ENCODE results near the gene CKB.

The CKB gene

DNA sequence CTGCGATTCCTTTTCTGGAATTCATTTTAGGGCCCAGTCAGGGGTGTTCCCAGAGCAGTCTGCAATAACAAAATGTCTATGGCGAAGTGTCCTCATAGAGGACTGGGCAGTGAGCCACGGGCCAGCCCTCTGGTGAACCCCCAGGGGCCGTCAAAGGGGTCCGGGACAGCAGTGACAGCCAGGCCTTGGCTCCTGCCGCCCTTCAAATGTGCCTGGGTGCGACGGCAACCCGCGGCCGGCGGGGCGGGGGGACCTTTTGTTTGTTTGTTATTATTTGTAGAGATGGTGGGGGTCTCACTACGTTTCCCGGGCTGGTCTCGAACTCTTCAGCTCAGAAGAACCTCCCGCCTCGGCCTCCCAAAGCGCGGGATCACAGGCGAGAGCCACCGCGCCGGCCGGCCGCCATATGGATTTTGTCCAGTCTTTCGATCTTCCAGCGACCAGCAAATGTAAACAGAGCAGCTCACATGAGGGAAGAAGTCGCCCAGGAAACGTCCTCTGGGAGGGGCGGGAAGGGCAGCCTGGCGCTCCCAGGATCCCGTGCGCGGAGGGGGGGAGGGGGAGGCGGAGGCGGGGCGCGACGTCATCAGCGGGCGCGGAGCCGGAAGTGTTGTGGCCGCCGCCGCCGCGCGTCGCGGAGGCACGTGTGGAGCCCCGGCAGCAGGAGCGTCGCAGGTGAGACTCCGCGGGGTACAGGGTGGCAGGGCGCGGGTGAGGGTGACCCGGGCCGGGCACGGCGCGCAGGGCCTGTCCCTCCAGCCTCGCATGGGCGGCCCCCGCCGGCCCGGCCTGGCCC is 6.2 kb upstream of the CKB start, which contains the start of gene TRMT61A:
Gene TRMT61A (plus strand): TSS at position 610 of the 796 bp plus-strand sequence. CDS start 783 bp downstream, outside the sequence.
- peak within 1 kb of the TSS; percentile 100 for H3K4me3 ChIP-seq (ENCODE audit: severe bottlenecking)
- no peak for TF ChIP-seq CTCF (IDR thresholded peaks at IDR 0.05; ENCODE audit: poor library complexity, severe bottlenecking)
- peak within 1 kb of the TSS; percentile 33 for H3K27ac ChIP-seq (ENCODE audit: poor library complexity, severe bottlenecking)
- peaks cover 6% of the 10 kb centered on the region for H3K4me1 ChIP-seq (ENCODE audit: insufficient read depth, poor library complexity, severe bottlenecking)
- DNase-seq (ENCODE audit: low spot score): no peak
- ATAC-seq (ENCODE audit: low read depth): peak; percentile 69
- H3K27me3 ChIP-seq (ENCODE audit: insufficient read depth, poor library complexity, severe bottlenecking): no peaks in the 10 kb centered on the region
- H3K9me3 ChIP-seq (ENCODE audit: severe bottlenecking): no peaks in the 10 kb centered on the region
- peaks cover 12% of the 10 kb centered on the region for H3K36me3 ChIP-seq (ENCODE audit: low read depth)

DNA sequence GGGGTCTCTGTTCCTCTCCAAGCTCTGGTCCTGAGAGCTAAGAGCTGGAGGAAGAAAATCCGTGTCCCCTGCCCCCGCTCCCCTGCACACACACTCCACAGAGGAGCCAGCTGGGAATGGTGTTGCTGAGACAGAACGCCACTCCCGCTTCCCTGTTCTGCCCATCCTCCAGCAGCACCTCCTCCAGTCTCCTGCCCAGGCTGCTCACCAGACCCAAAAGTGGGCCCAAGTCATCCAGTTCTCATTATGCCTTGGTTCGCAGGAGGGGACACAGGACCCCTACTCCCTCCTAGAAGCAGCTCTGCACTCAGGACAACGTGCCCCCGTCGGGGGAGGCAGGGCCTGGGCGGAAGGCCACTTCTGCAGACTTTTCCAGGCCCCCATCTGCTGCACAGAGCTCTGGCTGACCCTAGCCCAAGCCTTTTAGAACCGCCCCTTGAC is 5.5 kb upstream of the CKB start:
- no peak for DNase-seq (ENCODE audit: low spot score)
- H3K36me3 ChIP-seq (ENCODE audit: low read depth): peaks cover 12% of the 10 kb centered on the region
- ATAC-seq (ENCODE audit: low read depth): peak; percentile 20; the same call in 2 of the 3 replicates
- peak overlapping the region; percentile 33 for H3K27ac ChIP-seq (ENCODE audit: poor library complexity, severe bottlenecking)
- peaks cover 6% of the 10 kb centered on the region for H3K4me1 ChIP-seq (ENCODE audit: insufficient read depth, poor library complexity, severe bottlenecking)
- H3K9me3 ChIP-seq (ENCODE audit: severe bottlenecking): no peaks in the 10 kb centered on the region
- H3K4me3 ChIP-seq (ENCODE audit: severe bottlenecking): peak overlapping the region; percentile 100
- TF ChIP-seq CTCF (IDR thresholded peaks at IDR 0.05; ENCODE audit: poor library complexity, severe bottlenecking): no peak
- peaks cover 2% of the 10 kb centered on the region for H3K27me3 ChIP-seq (ENCODE audit: insufficient read depth, poor library complexity, severe bottlenecking)

GRCh38 chr14:103527408-103528145 is 4.9 kb upstream of the CKB start:
- Histone ChIP-seq H3K27ac (ENCODE audit: poor library complexity, severe bottlenecking) (peak overlapping the region; percentile 33), H3K27me3 (ENCODE audit: insufficient read depth, poor library complexity, severe bottlenecking) (peaks cover 7% of the 10 kb centered on the region), H3K9me3 (ENCODE audit: severe bottlenecking) (no peaks in the 10 kb centered on the region), H3K4me1 (ENCODE audit: insufficient read depth, poor library complexity, severe bottlenecking) (peaks cover 6% of the 10 kb centered on the region), H3K36me3 (ENCODE audit: low read depth) (peaks cover 12% of the 10 kb centered on the region), H3K4me3 (ENCODE audit: severe bottlenecking) (no peak overlapping the region)
- DNase-seq (ENCODE audit: low spot score): no peak
- ATAC-seq (ENCODE audit: low read depth): no peak
- TF ChIP-seq CTCF (IDR thresholded peaks at IDR 0.05; ENCODE audit: poor library complexity, severe bottlenecking): no peak

DNA sequence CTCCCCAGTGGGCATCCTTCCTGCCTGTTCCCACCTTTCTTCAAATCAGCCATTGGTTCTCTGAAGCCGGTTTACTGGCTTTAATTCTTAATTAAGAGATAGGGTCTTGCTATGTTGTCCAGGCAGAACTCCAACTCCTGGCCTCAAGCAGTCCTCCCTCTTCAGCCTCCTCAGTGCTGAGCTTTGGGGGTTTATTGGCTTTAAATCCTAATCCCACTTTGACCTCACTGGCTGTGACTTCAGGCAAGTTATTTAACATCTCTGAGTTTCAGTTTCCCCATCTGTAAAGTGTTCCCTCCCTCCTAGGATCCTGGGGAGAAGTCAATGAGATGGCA is 4.3 kb upstream of the CKB start:
- TF ChIP-seq CTCF (IDR thresholded peaks at IDR 0.05; ENCODE audit: poor library complexity, severe bottlenecking): no peak
- Histone ChIP-seq H3K4me3 (ENCODE audit: severe bottlenecking) (no peak overlapping the region), H3K4me1 (ENCODE audit: insufficient read depth, poor library complexity, severe bottlenecking) (peaks cover 6% of the 10 kb centered on the region), H3K9me3 (ENCODE audit: severe bottlenecking) (no peaks in the 10 kb centered on the region), H3K27me3 (ENCODE audit: insufficient read depth, poor library complexity, severe bottlenecking) (peaks cover 11% of the 10 kb centered on the region), H3K36me3 (ENCODE audit: low read depth) (peaks cover 12% of the 10 kb centered on the region), H3K27ac (ENCODE audit: poor library complexity, severe bottlenecking) (no peak overlapping the region)
- no peak for DNase-seq (ENCODE audit: low spot score)
- no peak for ATAC-seq (ENCODE audit: low read depth)

Data from RWPE2 (cell line).